Measurements from ENCODE around the gene XRCC2.

The XRCC2 gene

DNA sequence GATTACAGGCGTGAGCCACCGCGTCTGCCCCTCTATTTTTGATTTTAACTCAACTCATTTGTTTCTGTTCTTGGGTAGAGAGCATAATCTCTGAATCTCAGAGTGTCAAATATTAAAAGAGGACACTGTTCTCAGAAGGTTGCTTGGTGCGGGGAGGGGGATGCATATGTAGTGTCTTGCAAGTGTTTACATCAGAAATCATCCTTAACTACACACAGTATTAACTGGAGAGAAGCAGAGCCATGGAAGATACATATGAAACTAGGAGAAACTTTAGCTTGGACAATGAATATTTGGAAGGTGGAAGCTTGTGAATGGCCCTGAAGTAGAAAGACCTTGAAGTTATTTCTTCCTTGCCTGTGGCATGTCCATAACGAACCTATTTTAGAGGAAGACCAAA, 57.5 kb downstream of the XRCC2 start:
- DNase-seq (ENCODE audit: low spot score) = no peak
- TF ChIP-seq CTCF (IDR thresholded peaks at IDR 0.05; ENCODE audit: borderline replicate concordance, control extremely low read depth, extremely low read depth, insufficient read depth, missing control alignments) = no peak
- in situ Hi-C loops (cut with MboI; ENCODE audit: low sequenced_read_pairs, unreplicated experiment) = no loop called here

DNA sequence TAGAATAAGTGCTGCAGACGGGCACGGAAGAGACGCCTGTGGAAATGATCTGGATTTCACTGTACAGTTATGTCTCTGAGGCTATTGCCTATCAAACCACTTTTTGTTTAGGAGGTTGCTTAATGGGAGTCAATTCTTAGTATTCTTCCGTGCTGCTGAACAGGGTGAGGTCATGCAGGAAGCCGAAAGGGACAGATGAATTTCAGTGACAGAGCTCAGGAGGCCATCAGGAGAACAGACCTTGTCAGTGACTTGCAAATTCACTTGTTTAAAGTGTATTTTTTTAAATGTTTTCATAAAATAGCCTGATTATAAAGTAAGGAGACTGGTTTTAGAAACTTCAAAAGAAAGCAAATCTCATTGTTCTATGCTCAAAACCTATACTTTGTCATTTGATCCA, 58.9 kb downstream of the XRCC2 start:
- in situ Hi-C loops (cut with MboI; ENCODE audit: low sequenced_read_pairs, unreplicated experiment) = no loop called here
- no peak for TF ChIP-seq CTCF (IDR thresholded peaks at IDR 0.05; ENCODE audit: borderline replicate concordance, control extremely low read depth, extremely low read depth, insufficient read depth, missing control alignments)
- no peak for DNase-seq (ENCODE audit: low spot score)

DNA sequence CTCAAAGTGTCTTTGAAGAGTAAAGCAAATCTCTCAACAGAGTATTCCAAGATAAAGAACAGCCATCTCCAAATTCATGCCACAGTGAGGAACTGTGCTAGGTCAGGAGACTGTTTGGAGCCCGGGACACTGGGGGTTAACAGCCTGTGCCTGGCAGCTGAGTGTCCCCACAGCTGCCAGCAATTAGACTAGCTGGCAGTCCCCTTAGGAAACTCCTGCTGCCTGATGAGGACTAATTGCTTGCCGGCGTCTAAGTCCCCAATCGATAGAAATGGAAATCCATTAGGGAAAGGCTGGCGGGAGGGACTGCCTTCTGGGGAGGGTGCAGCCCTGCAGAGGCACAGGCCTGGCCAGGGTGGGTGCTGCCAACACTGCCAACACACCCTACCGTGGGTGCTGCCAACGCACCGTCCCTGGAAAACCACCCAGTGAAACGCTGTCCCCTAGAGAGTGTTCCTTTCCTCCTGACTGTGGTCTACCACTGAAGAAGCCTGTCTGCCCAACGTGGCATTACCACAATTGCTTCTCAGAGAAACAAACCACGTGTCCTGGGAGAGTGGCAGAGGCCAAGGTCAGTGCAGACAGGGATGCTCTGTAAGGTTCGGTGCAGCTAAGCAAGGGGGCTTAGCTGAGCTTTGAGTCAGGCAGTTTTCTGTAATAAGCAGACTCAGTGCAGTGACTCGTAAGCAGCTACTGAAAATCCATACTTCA, 60.8 kb downstream of the XRCC2 start:
- no peak for TF ChIP-seq CTCF (IDR thresholded peaks at IDR 0.05; ENCODE audit: borderline replicate concordance, control extremely low read depth, extremely low read depth, insufficient read depth, missing control alignments)
- in situ Hi-C loops (cut with MboI; ENCODE audit: low sequenced_read_pairs, unreplicated experiment) = no loop called here
- DNase-seq (ENCODE audit: low spot score) = no peak

- in situ Hi-C loops (cut with MboI; ENCODE audit: low sequenced_read_pairs, unreplicated experiment) = no loop called here
- peak; percentile 3 for TF ChIP-seq CTCF (IDR thresholded peaks at IDR 0.05; ENCODE audit: borderline replicate concordance, control extremely low read depth, extremely low read depth, insufficient read depth, missing control alignments)
- no peak for DNase-seq (ENCODE audit: low spot score)
These were observed 67.3 kb downstream of the XRCC2 start for GRCh38 chr7:152608656-152609055.

DNA sequence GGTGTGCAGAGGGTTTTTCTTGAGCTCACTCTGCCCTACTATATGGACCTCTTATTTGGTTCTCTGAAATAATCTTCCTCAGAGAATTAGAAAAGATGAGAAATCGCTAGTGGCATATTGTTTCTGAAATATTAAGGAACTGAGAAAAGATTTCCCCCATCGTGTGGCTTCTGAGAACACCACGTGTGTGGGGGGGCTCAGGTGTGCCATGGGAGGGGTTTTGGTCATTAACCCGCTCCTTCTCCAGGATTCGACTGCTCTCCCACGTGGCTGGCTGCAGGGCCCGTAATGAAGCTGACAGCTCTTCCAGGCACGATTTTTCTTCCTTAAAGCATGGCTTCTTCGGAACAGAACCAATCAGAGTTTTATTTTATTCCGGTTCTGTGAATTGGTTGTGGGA, 67.7 kb downstream of the XRCC2 start:
- no peak for DNase-seq (ENCODE audit: low spot score)
- no peak for TF ChIP-seq CTCF (IDR thresholded peaks at IDR 0.05; ENCODE audit: borderline replicate concordance, control extremely low read depth, extremely low read depth, insufficient read depth, missing control alignments)
- in situ Hi-C loops (cut with MboI; ENCODE audit: low sequenced_read_pairs, unreplicated experiment) = no loop called here

DNA sequence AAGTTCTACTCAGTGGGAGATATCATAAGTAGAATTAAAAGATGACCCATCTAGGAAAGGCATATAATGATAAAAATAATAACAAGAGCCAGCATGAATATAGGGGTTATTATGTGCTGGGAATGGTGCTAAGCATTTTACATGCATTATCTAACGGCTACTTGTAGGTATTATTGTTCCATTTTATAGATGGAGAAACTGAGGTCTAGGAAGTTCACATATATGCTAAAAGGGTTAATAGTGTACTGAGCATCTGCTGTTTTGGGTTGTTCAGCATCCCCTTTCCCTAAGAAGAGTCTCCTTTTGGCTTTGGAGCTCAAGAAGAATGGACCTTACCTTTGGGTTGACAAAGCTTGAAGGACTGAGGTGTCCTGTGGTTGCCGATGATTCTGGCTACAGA, 68.9 kb downstream of the XRCC2 start:
- no peak for TF ChIP-seq CTCF (IDR thresholded peaks at IDR 0.05; ENCODE audit: borderline replicate concordance, control extremely low read depth, extremely low read depth, insufficient read depth, missing control alignments)
- in situ Hi-C loops (cut with MboI; ENCODE audit: low sequenced_read_pairs, unreplicated experiment) = no loop called here

More for the DNA sequence above, 68.9 kb downstream of the XRCC2 start:
- no peak for DNase-seq (ENCODE audit: low spot score)

Measured in GM13976 (cell line).